Retinal pigment epithelial cell (primary cell): Measurements from ENCODE around the gene PDS5A.

Experiments
- DNase-seq: peaks from one replicate; pipeline ENCODE4 v3.0.0-alpha.2; 2010; ENCODE audit warnings: low read depth
- H3K4me3 ChIP-seq: 2 replicates; pipeline ENCODE4 v1.5.1; 2011; ENCODE audit warnings: mild to moderate bottlenecking, low read length, control low read depth, moderate library complexity
- CTCF ChIP-seq: conservative IDR thresholded peaks from 2 replicates; pipeline ENCODE4 v1.5.1; 2011; ENCODE audit warnings: low read depth, low read length, control low read depth, inconsistent platforms

PDS5A gene

GRCh38 chr4:39936565-39937418 is 40.9 kb downstream of the PDS5A start:
- peak; percentile 17 for DNase-seq
- H3K4me3 ChIP-seq: no peak overlapping the region
- TF ChIP-seq CTCF: no peak

GRCh38 chr4:39933671-39934590 is 43.8 kb downstream of the PDS5A start:
- peak overlapping the region; percentile 0 for H3K4me3 ChIP-seq
- peak; percentile 20 for DNase-seq
- TF ChIP-seq CTCF: no peak

- H3K4me3 ChIP-seq: no peak overlapping the region
- no peak for TF ChIP-seq CTCF
- DNase-seq: no peak
These were observed 44.8 kb downstream of the PDS5A start for GRCh38 chr4:39932776-39933402.

DNA sequence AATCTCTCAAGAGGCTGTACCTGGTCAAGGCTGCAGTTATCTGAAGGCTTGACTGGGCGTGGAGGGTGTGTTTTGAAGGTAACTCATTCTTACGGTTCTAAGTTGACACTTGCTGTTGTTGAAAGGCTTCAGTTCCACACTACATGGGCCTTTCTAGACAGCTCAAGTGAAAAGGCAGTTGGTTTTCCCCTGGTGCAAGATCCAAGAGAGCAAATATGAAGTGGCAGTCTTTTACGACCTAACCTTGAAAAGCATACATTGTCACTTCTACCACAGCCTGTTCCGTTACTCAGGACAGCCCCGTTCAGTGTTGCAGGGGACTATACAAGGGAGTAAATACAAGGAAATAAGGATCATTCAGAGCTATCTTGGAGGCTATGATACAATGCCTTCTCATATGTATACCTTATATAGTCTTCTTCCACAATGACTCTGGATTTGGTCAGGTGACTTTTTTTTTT is 46.2 kb downstream of the PDS5A start:
- TF ChIP-seq CTCF: no peak
- H3K4me3 ChIP-seq: no peak overlapping the region
- DNase-seq: no peak

GRCh38 chr4:39928538-39928937 is 49.2 kb downstream of the PDS5A start:
- no peak overlapping the region for H3K4me3 ChIP-seq
- no peak for DNase-seq
- TF ChIP-seq CTCF: no peak

- no peak for DNase-seq
- H3K4me3 ChIP-seq: no peak overlapping the region
- no peak for TF ChIP-seq CTCF
These were observed 53.7 kb downstream of the PDS5A start for GRCh38 chr4:39924014-39924413.
